Ectodermal cell (in vitro differentiated cells): ENCODE results near the gene OXER1.

ENCODE experiments used
- H3K27ac ChIP-seq: 2 replicates; pipeline ENCODE4 v1.7.0; 2013; ENCODE audit warnings: mild to moderate bottlenecking, low read depth, low read length; ENCODE audit not compliant: insufficient read depth, poor library complexity, severe bottlenecking
- H3K27me3 ChIP-seq: 2 replicates; pipeline ENCODE4 v1.7.0; 2013; ENCODE audit warnings: mild to moderate bottlenecking, low read length; ENCODE audit not compliant: insufficient read depth, control insufficient read depth, poor library complexity, severe bottlenecking
- H3K36me3 ChIP-seq: one replicate; pipeline ENCODE4 v1.7.0; 2013; ENCODE audit warnings: low read length; ENCODE audit not compliant: control insufficient read depth, insufficient read depth
- H3K4me1 ChIP-seq: one replicate; pipeline ENCODE4 v1.7.0; 2013; ENCODE audit warnings: low read length; ENCODE audit not compliant: control insufficient read depth, insufficient read depth
- H3K4me3 ChIP-seq: 2 replicates; pipeline ENCODE4 v1.7.0; 2013; ENCODE audit warnings: low read depth, low read length, control low read depth; ENCODE audit not compliant: insufficient read depth
- H3K9me3 ChIP-seq: 2 replicates; pipeline ENCODE4 v1.7.0; 2013; ENCODE audit warnings: mild to moderate bottlenecking, low read length, moderate library complexity; ENCODE audit not compliant: control insufficient read depth
- WGBS, 2 experiments: methylation state at CpG; one replicate each; pipeline ENCODE4 v1.1.7; 2013; ENCODE audit warnings: missing lambda C conversion rate in 2 of 2; 5-methylcytosine and 5-hydroxymethylcytosine counted together

The OXER1 gene

GRCh38 chr2:42762155-42762554, 1.8 kb downstream of the OXER1 start:
- H3K4me3 ChIP-seq: no peak overlapping the region
- 92 to 94% methylated on average over 5 of the region's 5 CpGs for WGBS, 2 experiments

GRCh38 chr2:42761554-42761953, 2.4 kb downstream of the OXER1 start:
- H3K9me3 ChIP-seq: no peaks in the 10 kb centered on the region
- 91 to 95% methylated on average over 9 of the region's 9 CpGs for WGBS, 2 experiments
- H3K4me3 ChIP-seq: no peak overlapping the region
- no peaks in the 10 kb centered on the region for H3K27me3 ChIP-seq
- H3K36me3 ChIP-seq: no peaks in the 10 kb centered on the region
- peaks cover 7% of the 10 kb centered on the region for H3K4me1 ChIP-seq
- no peak overlapping the region for H3K27ac ChIP-seq

More at GRCh38 chr2:42762155-42762554, 1.8 kb downstream of the OXER1 start:
- Histone ChIP-seq H3K9me3 (no peaks in the 10 kb centered on the region), H3K27me3 (no peaks in the 10 kb centered on the region), H3K4me1 (peaks cover 7% of the 10 kb centered on the region), H3K36me3 (no peaks in the 10 kb centered on the region), H3K27ac (no peak overlapping the region)

- Histone ChIP-seq H3K9me3 (no peaks in the 10 kb centered on the region), H3K27ac (no peak overlapping the region), H3K36me3 (no peaks in the 10 kb centered on the region), H3K27me3 (no peaks in the 10 kb centered on the region), H3K4me1 (no peaks in the 10 kb centered on the region), H3K4me3 (no peak overlapping the region)
- 86 to 100% methylated on average over 1 of the region's 1 CpG for WGBS, 2 experiments
These were observed 5.2 kb downstream of the OXER1 start for GRCh38 chr2:42758751-42759150.

- H3K4me1 ChIP-seq: no peaks in the 10 kb centered on the region
- H3K9me3 ChIP-seq: no peaks in the 10 kb centered on the region
- no peak overlapping the region for H3K4me3 ChIP-seq
- no peak overlapping the region for H3K27ac ChIP-seq
- H3K36me3 ChIP-seq: no peaks in the 10 kb centered on the region
- 84 to 85% methylated on average over 4 of the region's 4 CpGs for WGBS, 2 experiments
- no peaks in the 10 kb centered on the region for H3K27me3 ChIP-seq
These were observed 5.8 kb downstream of the OXER1 start for GRCh38 chr2:42757981-42758740.

GRCh38 chr2:42756966-42757513, 6.9 kb downstream of the OXER1 start:
- no peaks in the 10 kb centered on the region for H3K36me3 ChIP-seq
- H3K9me3 ChIP-seq: no peaks in the 10 kb centered on the region
- H3K27ac ChIP-seq: no peak overlapping the region
- no peaks in the 10 kb centered on the region for H3K4me1 ChIP-seq
- 92 to 94% methylated on average over 6 of the region's 6 CpGs for WGBS, 2 experiments
- no peaks in the 10 kb centered on the region for H3K27me3 ChIP-seq
- no peak overlapping the region for H3K4me3 ChIP-seq

GRCh38 chr2:42756150-42756775, 7.7 kb downstream of the OXER1 start:
- no peaks in the 10 kb centered on the region for H3K4me1 ChIP-seq
- no peaks in the 10 kb centered on the region for H3K9me3 ChIP-seq
- 85% methylated on average over 10 of the region's 10 CpGs for WGBS, 2 experiments
- H3K36me3 ChIP-seq: no peaks in the 10 kb centered on the region
- H3K27ac ChIP-seq: no peak overlapping the region
- no peak overlapping the region for H3K4me3 ChIP-seq
- H3K27me3 ChIP-seq: no peaks in the 10 kb centered on the region

GRCh38 chr2:42755191-42755880, 8.6 kb downstream of the OXER1 start:
- H3K36me3 ChIP-seq: no peaks in the 10 kb centered on the region
- H3K9me3 ChIP-seq: no peaks in the 10 kb centered on the region
- H3K4me3 ChIP-seq: no peak overlapping the region
- WGBS, 2 experiments: 89 to 91% methylated on average over 14 of the region's 14 CpGs
- no peak overlapping the region for H3K27ac ChIP-seq
- H3K4me1 ChIP-seq: no peaks in the 10 kb centered on the region
- no peaks in the 10 kb centered on the region for H3K27me3 ChIP-seq

- no peak overlapping the region for H3K27ac ChIP-seq
- no peaks in the 10 kb centered on the region for H3K36me3 ChIP-seq
- WGBS, 2 experiments: 80 to 84% methylated on average over 8 of the region's 8 CpGs
- H3K4me3 ChIP-seq: no peak overlapping the region
- no peaks in the 10 kb centered on the region for H3K4me1 ChIP-seq
- H3K27me3 ChIP-seq: no peaks in the 10 kb centered on the region
- no peaks in the 10 kb centered on the region for H3K9me3 ChIP-seq
These were observed 9.2 kb downstream of the OXER1 start for GRCh38 chr2:42754776-42755140.

- H3K27me3 ChIP-seq: no peaks in the 10 kb centered on the region
- no peak overlapping the region for H3K4me3 ChIP-seq
- WGBS, 2 experiments: 93 to 95% methylated on average over 11 of the region's 11 CpGs
- H3K4me1 ChIP-seq: no peaks in the 10 kb centered on the region
- H3K27ac ChIP-seq: no peak overlapping the region
- no peaks in the 10 kb centered on the region for H3K9me3 ChIP-seq
- no peaks in the 10 kb centered on the region for H3K36me3 ChIP-seq
These were observed 9.7 kb downstream of the OXER1 start for GRCh38 chr2:42754021-42754775.
